ENCODE measurements around the gene PDSS2.
"Not testable (repeated sequence)": the region's sequence is repeated elsewhere in the genome, so short reads cannot be mapped to it uniquely, and the experiment has no call there.

PDSS2 gene

GRCh38 chr6:107425951-107426350, 33.4 kb downstream of the PDSS2 start:
- in situ Hi-C loops (cut with MboI; ENCODE audit: low pct_unique_long_range_greater_than_20kb, low sequenced_read_pairs); DNase-seq: not testable (repeated sequence)

DNA sequence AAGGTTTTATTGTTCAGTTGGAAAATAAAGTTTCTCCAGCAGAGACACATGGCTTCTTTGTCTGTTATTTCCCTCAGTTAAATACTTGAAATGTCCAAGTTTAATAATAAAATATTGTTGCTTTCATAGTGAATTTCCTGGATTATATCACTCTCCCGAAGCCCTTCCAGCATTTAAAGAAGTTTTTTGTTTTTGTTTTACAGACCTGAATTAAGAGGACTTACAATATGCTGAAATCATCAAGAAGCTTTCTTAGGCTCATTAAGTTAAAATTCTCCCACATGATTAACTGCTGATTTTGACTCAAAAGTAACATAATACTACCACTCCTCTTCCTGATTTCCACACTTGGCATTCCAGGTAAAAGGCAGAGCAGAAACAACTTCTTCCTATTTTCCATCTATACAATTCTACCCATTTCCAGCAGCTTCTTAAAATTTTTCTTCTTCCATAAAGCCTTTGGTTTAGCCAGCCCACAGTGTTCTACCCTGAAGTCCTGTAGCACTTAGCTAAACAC, 35.8 kb downstream of the PDSS2 start:
- DNase-seq, result no peak
- in situ Hi-C loops (cut with MboI; ENCODE audit: low pct_unique_long_range_greater_than_20kb, low sequenced_read_pairs), result no loop called here

DNA sequence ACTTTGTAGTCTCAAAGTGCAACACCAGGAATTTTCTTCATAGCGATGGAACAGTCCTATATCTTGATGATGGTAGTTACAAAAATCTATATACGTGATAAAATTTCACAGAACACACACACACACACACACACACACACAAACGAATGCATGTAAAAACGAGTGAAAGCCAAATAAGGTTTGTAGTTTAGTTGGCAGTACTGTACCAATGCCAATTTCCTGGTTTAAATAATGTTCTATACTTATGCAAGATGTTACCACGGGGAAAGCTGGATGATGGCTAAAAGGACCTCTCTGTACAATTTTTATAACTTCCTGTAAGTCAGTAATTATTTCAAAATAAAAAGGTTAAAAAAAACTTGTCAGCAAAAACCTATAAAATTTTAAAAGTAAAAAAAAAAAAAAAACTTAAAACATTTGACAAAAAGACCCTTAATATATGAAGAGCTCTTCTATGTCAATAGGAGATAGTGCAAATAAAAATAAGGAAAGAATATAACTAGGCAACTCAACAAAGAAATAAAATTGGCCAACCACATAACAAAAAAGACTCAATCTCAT, 37.6 kb downstream of the PDSS2 start:
- no peak for DNase-seq
- in situ Hi-C loops (cut with MboI; ENCODE audit: low pct_unique_long_range_greater_than_20kb, low sequenced_read_pairs), result no loop called here

DNA sequence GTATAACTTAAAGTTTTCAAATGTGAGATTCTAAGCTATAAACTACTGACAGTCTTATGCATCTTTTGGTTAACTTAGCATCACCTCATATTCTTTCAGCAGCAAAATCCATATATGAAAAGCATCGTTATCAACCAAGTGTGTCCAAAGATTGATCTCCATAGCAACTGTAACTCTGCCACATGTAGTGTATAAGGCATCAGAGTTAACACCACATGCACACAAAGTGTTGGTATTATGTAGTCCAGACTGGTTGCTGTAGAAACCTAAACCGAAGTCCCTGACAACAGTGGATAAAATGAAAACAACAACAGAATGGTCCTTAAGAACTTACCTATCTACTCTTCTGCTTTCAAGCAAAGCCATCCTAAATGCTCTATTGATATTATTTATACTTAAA, 39.6 kb downstream of the PDSS2 start:
- no peak for DNase-seq
- in situ Hi-C loops (cut with MboI; ENCODE audit: low pct_unique_long_range_greater_than_20kb, low sequenced_read_pairs), result no loop called here

DNA sequence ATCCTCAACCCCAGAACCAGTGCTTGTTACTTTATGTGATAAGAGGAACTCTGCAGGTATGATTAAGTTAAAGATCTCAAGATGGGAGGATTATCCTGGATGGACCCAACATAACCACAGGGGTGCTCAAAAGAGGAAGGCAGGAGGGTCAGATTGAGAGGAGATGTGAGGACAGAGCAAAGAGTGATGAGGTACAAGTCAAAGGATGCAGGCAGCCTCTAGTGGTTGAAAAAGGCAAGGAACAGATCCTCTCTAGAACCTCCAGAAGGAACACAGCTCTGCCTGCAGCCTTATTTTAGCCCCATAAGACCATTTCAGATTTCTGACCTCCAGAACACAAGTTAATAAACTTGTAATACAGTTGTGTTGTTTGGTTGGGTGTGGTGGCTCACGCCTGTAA, 41.2 kb downstream of the PDSS2 start:
- DNase-seq, result peak; percentile 66

DNA sequence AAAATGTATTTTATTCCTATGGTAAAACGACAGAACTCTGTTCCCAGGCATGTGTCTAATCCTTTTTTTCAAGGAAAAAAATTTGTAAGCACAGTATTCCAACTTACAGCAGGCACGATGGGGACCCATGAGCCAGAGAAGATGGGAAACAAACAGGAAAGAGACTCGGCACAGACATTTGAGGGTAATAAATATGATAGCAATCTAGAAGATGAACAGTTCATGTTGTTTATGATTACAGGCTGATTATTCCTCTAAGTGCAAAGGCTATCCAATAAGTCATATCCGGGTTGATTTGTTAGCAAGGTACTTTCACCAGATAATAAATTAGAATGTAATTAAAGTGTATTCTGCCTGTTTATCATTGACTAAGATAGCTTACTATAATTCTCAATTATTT, 43.2 kb downstream of the PDSS2 start:
- DNase-seq, result no peak
- in situ Hi-C loops (cut with MboI; ENCODE audit: low pct_unique_long_range_greater_than_20kb, low sequenced_read_pairs), result no loop called here

More for the DNA sequence above, 41.2 kb downstream of the PDSS2 start:
- in situ Hi-C loops (cut with MboI; ENCODE audit: low pct_unique_long_range_greater_than_20kb, low sequenced_read_pairs), result no loop called here

- in situ Hi-C loops (cut with MboI; ENCODE audit: low pct_unique_long_range_greater_than_20kb, low sequenced_read_pairs), result no loop called here
- DNase-seq, result no peak
Measured at GRCh38 chr6:107413966-107414645, 45.3 kb downstream of the PDSS2 start.

DNA sequence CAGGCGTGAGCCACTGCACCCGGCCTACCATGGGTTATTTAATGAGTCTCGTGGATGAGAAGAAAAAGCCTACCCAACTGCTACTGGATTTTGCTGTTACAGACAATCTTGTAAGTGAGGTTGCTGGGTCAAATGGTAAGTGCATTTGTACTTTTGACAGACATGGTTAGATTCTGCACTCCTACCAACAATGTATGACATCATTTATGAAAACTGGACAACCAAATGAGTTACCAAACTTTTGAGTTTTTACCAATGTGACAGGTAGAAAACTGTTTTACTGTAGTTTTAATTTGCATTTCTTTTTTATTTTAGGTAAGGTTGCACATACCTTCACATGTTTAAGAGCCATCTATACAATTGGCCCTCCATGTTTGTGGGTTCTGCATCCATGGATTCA, 48.2 kb downstream of the PDSS2 start:
- in situ Hi-C loops (cut with MboI; ENCODE audit: low pct_unique_long_range_greater_than_20kb, low sequenced_read_pairs), result no loop called here
- no peak for DNase-seq

- peak; percentile 31 for DNase-seq
- in situ Hi-C loops (cut with MboI; ENCODE audit: low pct_unique_long_range_greater_than_20kb, low sequenced_read_pairs), result no loop called here
Measured at GRCh38 chr6:107409942-107410341, 49.4 kb downstream of the PDSS2 start.

GRCh38 chr6:107408714-107409113, 50.6 kb downstream of the PDSS2 start:
- DNase-seq, result no peak
- in situ Hi-C loops (cut with MboI; ENCODE audit: low pct_unique_long_range_greater_than_20kb, low sequenced_read_pairs), result no loop called here

DNA sequence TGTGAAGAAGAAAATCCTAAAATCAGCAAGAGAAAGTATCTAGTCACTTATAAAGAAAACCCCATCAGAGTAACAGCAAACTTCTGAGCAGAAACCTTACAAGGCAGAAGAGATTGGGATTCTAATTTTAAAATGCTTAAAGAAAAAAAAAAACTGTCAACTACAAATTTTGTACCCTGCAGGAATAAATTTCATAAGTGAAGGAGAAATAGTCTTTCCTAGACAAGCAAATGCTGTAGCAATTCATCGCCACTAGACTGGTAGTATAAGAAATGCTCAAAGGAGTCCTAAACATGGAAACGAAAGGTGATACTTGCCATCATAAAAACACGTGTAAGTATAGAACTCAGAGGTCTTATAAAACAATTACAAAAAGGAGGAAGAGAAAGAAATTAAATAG, 54.4 kb downstream of the PDSS2 start:
- in situ Hi-C loops (cut with MboI; ENCODE audit: low pct_unique_long_range_greater_than_20kb, low sequenced_read_pairs), result no loop called here
- no peak for DNase-seq

DNA sequence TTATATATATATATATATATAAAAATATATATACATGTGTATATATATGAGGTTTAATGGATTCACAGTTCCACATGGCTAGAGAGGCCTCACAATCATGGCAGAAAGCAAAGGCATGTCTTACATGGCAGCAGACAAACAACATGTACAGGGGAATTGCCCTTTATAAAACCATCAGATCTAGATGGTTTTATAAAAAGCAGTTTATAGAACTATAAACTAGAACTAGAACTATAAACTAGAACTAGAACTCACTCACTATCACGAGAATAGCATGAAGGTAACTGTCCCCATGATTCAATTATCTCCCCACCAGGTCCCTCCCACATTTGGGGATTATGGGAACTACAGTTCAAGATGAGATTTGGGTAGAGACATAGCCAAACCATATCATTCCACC, 56.8 kb downstream of the PDSS2 start:
- no peak for DNase-seq
- in situ Hi-C loops (cut with MboI; ENCODE audit: low pct_unique_long_range_greater_than_20kb, low sequenced_read_pairs), result no loop called here

- DNase-seq, result peak; percentile 13
- in situ Hi-C loops (cut with MboI; ENCODE audit: low pct_unique_long_range_greater_than_20kb, low sequenced_read_pairs), result no loop called here
Measured at GRCh38 chr6:107401573-107401972, 57.8 kb downstream of the PDSS2 start.

- no peak for DNase-seq
- in situ Hi-C loops (cut with MboI; ENCODE audit: low pct_unique_long_range_greater_than_20kb, low sequenced_read_pairs), result no loop called here
Measured at GRCh38 chr6:107400616-107401147, 58.7 kb downstream of the PDSS2 start.

DNA sequence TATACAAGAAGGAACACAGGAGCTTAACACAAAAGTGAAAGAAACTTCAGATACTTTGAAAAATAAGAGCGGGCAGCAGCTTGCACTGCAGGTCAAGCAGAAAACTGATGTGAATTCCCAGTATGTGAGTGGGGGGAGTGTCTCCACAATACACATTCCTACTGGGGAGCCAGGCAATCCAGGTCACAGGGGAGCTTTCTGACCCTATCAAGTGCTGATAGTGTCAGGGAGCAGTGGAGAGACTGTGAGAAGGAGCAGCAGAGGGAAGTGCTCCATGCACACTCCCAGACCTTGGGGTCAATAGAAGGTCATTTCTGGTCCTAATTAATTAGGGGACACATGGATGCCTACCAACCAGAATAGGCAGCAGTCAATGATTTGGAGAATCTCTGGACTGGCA, 59.4 kb downstream of the PDSS2 start:
- DNase-seq, result no peak

GRCh38 chr6:107398001-107398400, 61.4 kb downstream of the PDSS2 start:
- no peak for DNase-seq
- in situ Hi-C loops (cut with MboI; ENCODE audit: low pct_unique_long_range_greater_than_20kb, low sequenced_read_pairs), result no loop called here

More for the DNA sequence above, 59.4 kb downstream of the PDSS2 start:
- in situ Hi-C loops (cut with MboI; ENCODE audit: low pct_unique_long_range_greater_than_20kb, low sequenced_read_pairs), result no loop called here

DNA sequence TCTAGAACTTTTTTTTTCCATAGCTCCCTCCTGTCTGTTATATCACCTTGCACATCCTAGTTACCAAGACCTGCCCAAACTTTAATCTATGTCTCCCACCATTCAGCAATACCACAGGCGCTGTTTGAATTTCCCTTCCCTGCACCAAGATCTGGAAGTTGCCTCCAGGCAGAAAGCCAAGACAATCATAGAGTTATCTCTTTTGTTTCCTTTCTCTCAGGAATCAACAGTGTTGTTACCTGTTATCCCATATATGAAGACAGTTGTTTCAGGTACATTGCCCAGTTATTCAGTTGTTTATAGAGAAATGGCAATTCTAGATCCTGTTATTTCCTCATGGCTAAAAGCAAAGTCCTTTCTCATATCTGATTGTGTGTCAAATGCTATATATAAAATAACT, 63.2 kb downstream of the PDSS2 start:
- in situ Hi-C loops (cut with MboI; ENCODE audit: low pct_unique_long_range_greater_than_20kb, low sequenced_read_pairs), result no loop called here
- no peak for DNase-seq

- no peak for DNase-seq
- in situ Hi-C loops (cut with MboI; ENCODE audit: low pct_unique_long_range_greater_than_20kb, low sequenced_read_pairs), result no loop called here
Measured at GRCh38 chr6:107392069-107392468, 67.3 kb downstream of the PDSS2 start.

- DNase-seq, result no peak
- in situ Hi-C loops (cut with MboI; ENCODE audit: low pct_unique_long_range_greater_than_20kb, low sequenced_read_pairs), result no loop called here
Measured at GRCh38 chr6:107390685-107391435, 68.5 kb downstream of the PDSS2 start.

GRCh38 chr6:107390056-107390455, 69.3 kb downstream of the PDSS2 start:
- in situ Hi-C loops (cut with MboI; ENCODE audit: low pct_unique_long_range_greater_than_20kb, low sequenced_read_pairs), result no loop called here

More at GRCh38 chr6:107390056-107390455, 69.3 kb downstream of the PDSS2 start:
- no peak for DNase-seq
